Right lobe of liver (tissue), 6 donors: ENCODE results near the gene DCAF4L1. TPM values are rescaled to one million over a fixed set of nuclear protein-coding genes. Genes with fewer than 3 reads are reported as not detected.

Source experiments
- ATAC-seq, 4 donors: fragments of 200-7000 bp; cut with Tn5 transposase; one replicate each; pipeline ENCODE4 v1.9.1; 2020; ENCODE audit warnings: mild to moderate bottlenecking in 4 of 4, moderate library complexity in 4 of 4
- DNase-seq, 3 donors: peaks; one replicate each; pipeline ENCODE4 v3.0.0-alpha.2; 2020
- H3K27ac ChIP-seq, 3 donors: fragments of 200-600 bp; one replicate each; pipeline ENCODE4 v1.8.0; 2022
- H3K27me3 ChIP-seq, 2 donors: fragments of 200-600 bp; one replicate each; pipeline ENCODE4 v1.8.0; 2022
- H3K36me3 ChIP-seq, 4 donors: fragments of 200-600 bp; sonication (generic) in 1 of 4; one replicate each; pipeline versions ENCODE4 v1.5.1 to v1.8.0; 2017 to 2022; ENCODE audit warnings: control low read depth in 1 of 4
- H3K4me1 ChIP-seq, 4 donors: fragments of 200-600 bp; sonication (generic) in 1 of 4; one replicate each; pipeline versions ENCODE4 v1.5.1 to v1.8.0; 2017 to 2022; ENCODE audit warnings: control low read depth in 1 of 4
- H3K4me3 ChIP-seq, 3 donors: fragments of 200-600 bp; one replicate each; pipeline ENCODE4 v1.8.0; 2022
- H3K9me3 ChIP-seq, 4 donors: fragments of 200-600 bp; sonication (generic) in 1 of 4; one replicate each; pipeline versions ENCODE4 v1.5.1 to v1.8.0; 2017 to 2022; ENCODE audit warnings: control low read depth in 1 of 4
- POLR2A ChIP-seq: fragments of 450-650 bp; IDR thresholded peaks from one replicate; pipeline ENCODE4 v1.6.1; 2017; ENCODE audit warnings: antibody characterized with exemption, mild to moderate bottlenecking
- WGBS: methylation state at CpG from one replicate; pipeline ENCODE4 v1.1.6; 2018; ENCODE audit warnings: low coverage, low lambda C conversion rate; ENCODE audit not compliant: insufficient coverage; ENCODE audit errors: missing lambda C conversion rate; 5-methylcytosine and 5-hydroxymethylcytosine counted together
- intact Hi-C, 2 donors: fragments of 100-400 bp; cut with DNase I; formaldehyde crosslinking; loops; one replicate each; pipeline versions ENCODE4 v1.11.2 to v1.14.1; 2022
- total RNA-seq, 6 experiments: library from RNA; depleted of rRNA in 2 of 6; stranded (reverse); fragments of >200 nt in 2 of 6; fragmentation: NEBNext Ultra II Directional in 3 of 6; extraction: Animal tissue kit (Norgen Biotek cat#: 25700) in 3 of 6; gene quantifications; one replicate each; pipeline versions ENCODE4 v1.1.0 to v1.2.4, GENCODE V29; 2016 to 2023
- TF ChIP-seq, protein P1 (sequence below), 4 donors: fragments of 200-600 bp in 3 of 4; fragments of 450-650 bp in 1 of 4; IDR thresholded peaks; one replicate each; pipeline versions ENCODE4 v1.5.1 to v1.8.0; 2016 to 2022; ENCODE audit warnings: antibody characterized with exemption in 4 of 4, mild to moderate bottlenecking in 2 of 4
- donor health status: DM: no; HTN: yes; CAD: no.
- donor health status: DM: no; HTN: no; CAD: no.
- donor health status: DM: no; HTN: no; CAD: no.
- donor health status: DM: no; HTN: yes; CAD: no.
- donor health status: DM: no; HTN: yes; CAD: no.

Gene DCAF4L1
- total RNA-seq, 6 experiments from 2014 or later = 0.04 to 0.31 (median 0.15) TPM

DNA sequence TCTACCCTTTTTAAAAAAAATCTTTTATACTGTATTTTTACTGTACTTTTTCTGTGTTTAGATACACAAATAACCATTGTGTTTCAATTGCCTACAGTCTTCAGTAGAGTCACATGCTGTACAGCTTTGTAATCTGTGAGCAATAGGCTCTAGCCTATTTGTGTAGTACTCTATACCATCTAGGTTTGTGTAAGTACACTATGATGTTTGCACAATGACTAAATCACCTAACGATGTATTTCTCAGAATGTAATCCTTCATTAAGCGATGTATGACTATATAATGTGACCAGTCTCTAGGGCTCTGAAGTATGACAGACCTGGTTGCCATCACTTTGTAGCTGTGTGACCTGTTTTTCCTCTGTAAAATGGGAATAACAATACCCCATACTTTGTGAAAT lies 14.2 kb upstream of the DCAF4L1 start:
- Histone ChIP-seq H3K9me3 (no peaks in the 10 kb centered on the region), H3K36me3 (no peaks in the 10 kb centered on the region), H3K27me3 (no peaks in the 10 kb centered on the region), H3K27ac (no peak overlapping the region), H3K4me1 (no peaks in the 10 kb centered on the region), H3K4me3 (no peak overlapping the region)
- WGBS = 88% methylated on average over 2 of the region's 2 CpGs
- DNase-seq (no peak), ATAC-seq (no peak)
- TF ChIP-seq, protein P1, sequence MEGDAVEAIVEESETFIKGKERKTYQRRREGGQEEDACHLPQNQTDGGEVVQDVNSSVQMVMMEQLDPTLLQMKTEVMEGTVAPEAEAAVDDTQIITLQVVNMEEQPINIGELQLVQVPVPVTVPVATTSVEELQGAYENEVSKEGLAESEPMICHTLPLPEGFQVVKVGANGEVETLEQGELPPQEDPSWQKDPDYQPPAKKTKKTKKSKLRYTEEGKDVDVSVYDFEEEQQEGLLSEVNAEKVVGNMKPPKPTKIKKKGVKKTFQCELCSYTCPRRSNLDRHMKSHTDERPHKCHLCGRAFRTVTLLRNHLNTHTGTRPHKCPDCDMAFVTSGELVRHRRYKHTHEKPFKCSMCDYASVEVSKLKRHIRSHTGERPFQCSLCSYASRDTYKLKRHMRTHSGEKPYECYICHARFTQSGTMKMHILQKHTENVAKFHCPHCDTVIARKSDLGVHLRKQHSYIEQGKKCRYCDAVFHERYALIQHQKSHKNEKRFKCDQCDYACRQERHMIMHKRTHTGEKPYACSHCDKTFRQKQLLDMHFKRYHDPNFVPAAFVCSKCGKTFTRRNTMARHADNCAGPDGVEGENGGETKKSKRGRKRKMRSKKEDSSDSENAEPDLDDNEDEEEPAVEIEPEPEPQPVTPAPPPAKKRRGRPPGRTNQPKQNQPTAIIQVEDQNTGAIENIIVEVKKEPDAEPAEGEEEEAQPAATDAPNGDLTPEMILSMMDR (IDR thresholded peaks at IDR 0.05) = no peak
- intact Hi-C loops = no loop called here

DNA sequence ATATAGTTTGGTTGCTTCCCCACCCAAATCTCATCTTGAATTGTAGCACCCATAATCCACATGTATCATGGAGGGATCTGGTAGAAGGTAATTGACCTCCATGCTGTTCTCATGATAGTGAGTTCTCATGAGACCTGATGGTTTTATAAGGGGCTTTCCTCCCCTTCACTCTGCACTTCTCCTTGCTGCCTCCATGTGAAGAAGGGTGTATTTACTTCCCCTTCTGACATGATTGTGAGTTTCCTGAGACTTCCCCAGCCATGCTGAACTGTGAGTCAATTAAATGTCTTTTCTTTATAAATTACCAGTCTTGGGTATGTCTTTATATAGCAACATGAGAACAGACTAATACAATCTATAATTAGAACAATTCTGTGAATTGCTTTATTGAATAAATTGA lies 11.9 kb upstream of the DCAF4L1 start:
- Histone ChIP-seq H3K27ac (no peak overlapping the region), H3K27me3 (no peaks in the 10 kb centered on the region), H3K4me3 (no peak overlapping the region), H3K4me1 (no peaks in the 10 kb centered on the region), H3K9me3 (no peaks in the 10 kb centered on the region), H3K36me3 (no peaks in the 10 kb centered on the region)
- TF ChIP-seq, protein P1 (IDR thresholded peaks at IDR 0.05) = no peak
- TF ChIP-seq POLR2A = no peak
- no peak for DNase-seq
- no peak for ATAC-seq
- intact Hi-C loops = no loop called here

DNA sequence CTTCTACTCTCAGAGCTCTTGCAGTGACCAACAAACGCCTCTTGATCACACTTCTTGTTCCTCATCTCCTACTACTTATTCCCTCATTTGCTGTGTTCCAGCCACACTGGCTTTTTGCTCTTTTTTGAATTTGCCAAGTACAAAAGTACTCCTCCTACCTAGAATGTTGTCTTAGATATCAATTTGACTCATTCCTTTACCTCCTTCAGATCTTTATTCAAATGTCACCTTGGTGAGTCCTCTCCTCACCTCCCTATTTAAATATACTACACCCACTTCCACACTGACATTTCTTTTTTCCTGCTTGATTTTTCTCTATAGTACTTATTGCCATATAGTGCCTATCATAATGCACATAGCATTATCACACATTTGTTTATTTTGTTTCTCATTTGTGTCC lies 6.2 kb upstream of the DCAF4L1 start:
- no peaks in the 10 kb centered on the region for H3K36me3 ChIP-seq
- 50% methylated on average over 1 of the region's 1 CpG for WGBS
- ATAC-seq = no peak
- H3K27me3 ChIP-seq = no peaks in the 10 kb centered on the region
- DNase-seq = no peak
- no peak overlapping the region for H3K4me3 ChIP-seq
- peaks cover 0 to 14% (median 1%) of the 10 kb centered on the region in 4 donors for H3K4me1 ChIP-seq
- no peak overlapping the region for H3K27ac ChIP-seq
- no peak for TF ChIP-seq POLR2A
- TF ChIP-seq, protein P1 (IDR thresholded peaks at IDR 0.05) = no peak
- no peaks in the 10 kb centered on the region for H3K9me3 ChIP-seq
- intact Hi-C loops = no loop called here

DNA sequence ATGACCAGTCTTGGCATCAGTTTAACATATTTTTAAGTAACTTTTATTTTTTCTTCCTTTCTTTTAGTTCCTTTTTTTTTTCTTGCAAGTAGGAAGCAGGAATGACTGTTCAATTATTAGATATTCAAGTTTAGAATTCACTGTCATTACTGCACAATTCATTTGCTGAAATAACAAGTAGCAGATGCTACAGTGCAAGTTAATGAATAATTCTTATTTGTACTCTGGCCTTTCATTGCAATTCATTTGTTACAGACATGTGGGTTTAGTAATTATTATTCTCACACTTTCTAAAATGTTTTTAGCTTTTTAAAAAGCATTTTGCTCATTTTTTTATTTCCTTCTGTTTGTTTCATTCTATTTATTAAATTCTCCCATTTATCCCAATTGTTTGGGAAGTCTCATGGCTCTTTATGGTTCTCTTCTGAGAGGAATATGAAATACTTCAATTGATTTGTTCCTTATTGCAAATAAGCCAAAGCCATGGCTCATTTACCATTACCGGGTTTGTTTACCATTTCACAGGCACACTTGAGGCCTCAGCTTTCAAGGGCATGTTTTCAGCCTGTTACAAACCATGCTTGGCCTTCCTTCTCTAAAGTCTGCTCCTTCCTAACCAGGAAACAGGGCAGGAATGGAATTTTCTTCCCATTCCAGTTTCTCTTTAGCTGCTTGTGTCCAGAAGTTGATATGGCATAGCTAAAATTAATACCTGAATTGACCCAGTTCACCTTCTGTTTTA lies 4.6 kb upstream of the DCAF4L1 start:
- no peaks in the 10 kb centered on the region for H3K36me3 ChIP-seq
- ATAC-seq (peak; percentile 49 to 77 (median 62)), DNase-seq (no peak)
- intact Hi-C loops = no loop called here
- H3K27me3 ChIP-seq = no peaks in the 10 kb centered on the region
- no peak overlapping the region for H3K4me3 ChIP-seq
- no peaks in the 10 kb centered on the region for H3K9me3 ChIP-seq
- WGBS = 41% methylated on average over 1 of the region's 1 CpG
- peaks cover 0 to 14% (median 1%) of the 10 kb centered on the region in 4 donors for H3K4me1 ChIP-seq
- TF ChIP-seq POLR2A = no peak
- TF ChIP-seq, protein P1 (IDR thresholded peaks at IDR 0.05) = no peak
- H3K27ac ChIP-seq = peak overlapping the region in 1 of 3 donors; percentile 17
